HAP-1 (cell line): ENCODE results near the gene SMIM30.
A peak's percentile ranks its signal among the peaks of the same experiment; 100 is the strongest.
"Not testable (repeated sequence)": the region's sequence is repeated elsewhere in the genome, so short reads cannot be mapped to it uniquely, and the experiment has no call there.

Experiments used
- DNase-seq, 2 experiments: peaks; one replicate each; pipeline ENCODE4 v3.0.0-alpha.2; 2016 to 2020; ENCODE audit warnings: low spot score in 2 of 2
- H3K27me3 ChIP-seq: fragments of 250-450 bp; sonication (Bioruptor Pico); 2 replicates; pipeline ENCODE4 v1.5.1; 2020; ENCODE audit warnings: low read depth, mild to moderate bottlenecking, moderate library complexity
- H3K36me3 ChIP-seq: fragments of 250-450 bp; sonication (Bioruptor Pico); replicated peaks from 2 replicates; pipeline ENCODE4 v1.5.1; 2020; ENCODE audit warnings: mild to moderate bottlenecking
- H3K4me1 ChIP-seq: fragments of 250-450 bp; sonication (Bioruptor Pico); 2 replicates; pipeline ENCODE4 v1.5.1; 2020; ENCODE audit warnings: mild to moderate bottlenecking
- H3K4me3 ChIP-seq: fragments of 250-450 bp; sonication (Bioruptor Pico); 2 replicates; pipeline ENCODE4 v1.5.1; 2020; ENCODE audit warnings: mild to moderate bottlenecking, moderate library complexity
- H3K9me3 ChIP-seq: fragments of 250-450 bp; sonication (Bioruptor Pico); 2 replicates; pipeline ENCODE4 v1.5.1; 2020; ENCODE audit warnings: mild to moderate bottlenecking, moderate library complexity
- in situ Hi-C: fragments of 300-500 bp; cut with MboI; formaldehyde crosslinking; loops from 3 replicates; pipeline ENCODE4 v1.14.3; 2020; ENCODE audit warnings: low sequenced_read_pairs, inconsistent platforms, mixed read lengths

Gene SMIM30

GRCh38 chr7:113131367-113131766, 13.0 kb upstream of the SMIM30 start:
- Histone ChIP-seq H3K9me3 (no peaks in the 10 kb centered on the region), H3K4me1 (no peaks in the 10 kb centered on the region), H3K36me3 (no peaks in the 10 kb centered on the region), H3K27me3 (no peaks in the 10 kb centered on the region), H3K4me3 (no peak overlapping the region)
- DNase-seq: no peak
- in situ Hi-C loops: no loop called here

- DNase-seq: no peak
- Histone ChIP-seq H3K4me3 (no peak overlapping the region), H3K36me3 (no peaks in the 10 kb centered on the region), H3K4me1 (no peaks in the 10 kb centered on the region), H3K9me3 (no peaks in the 10 kb centered on the region), H3K27me3 (no peaks in the 10 kb centered on the region)
- in situ Hi-C loops: no loop called here
Observed at GRCh38 chr7:113128031-113128430, 9.7 kb upstream of the SMIM30 start.

GRCh38 chr7:113125728-113126127, 7.4 kb upstream of the SMIM30 start:
- H3K4me1 ChIP-seq: no peaks in the 10 kb centered on the region
- no peak overlapping the region for H3K4me3 ChIP-seq
- no peaks in the 10 kb centered on the region for H3K9me3 ChIP-seq
- H3K36me3 ChIP-seq: no peaks in the 10 kb centered on the region
- in situ Hi-C loops: no loop called here
- no peaks in the 10 kb centered on the region for H3K27me3 ChIP-seq
- no peak for DNase-seq

- no peaks in the 10 kb centered on the region; the same call in 1 of the 2 replicates for H3K4me1 ChIP-seq
- H3K27me3 ChIP-seq: no peaks in the 10 kb centered on the region
- H3K36me3 ChIP-seq: peaks cover 1% of the 10 kb centered on the region
- in situ Hi-C loops: no loop called here
- H3K4me3 ChIP-seq: no peak overlapping the region
- H3K9me3 ChIP-seq: no peaks in the 10 kb centered on the region
- no peak for DNase-seq
Observed at GRCh38 chr7:113122744-113123143, 4.4 kb upstream of the SMIM30 start.

- peaks cover 11% of the 10 kb centered on the region for H3K36me3 ChIP-seq
- H3K4me3 ChIP-seq: no peak overlapping the region
- peaks cover 4% of the 10 kb centered on the region; the same call in 1 of the 2 replicates for H3K4me1 ChIP-seq
- no peak for DNase-seq
- in situ Hi-C loops: no loop called here
- no peaks in the 10 kb centered on the region for H3K27me3 ChIP-seq
- no peaks in the 10 kb centered on the region for H3K9me3 ChIP-seq
Observed at GRCh38 chr7:113120647-113121046, 2.3 kb upstream of the SMIM30 start.

- H3K36me3 ChIP-seq: peaks cover 11% of the 10 kb centered on the region
- H3K9me3 ChIP-seq: no peaks in the 10 kb centered on the region
- no peaks in the 10 kb centered on the region for H3K27me3 ChIP-seq
- no peak for DNase-seq
- peaks cover 4% of the 10 kb centered on the region; the same call in 1 of the 2 replicates for H3K4me1 ChIP-seq
- no peak overlapping the region for H3K4me3 ChIP-seq
- in situ Hi-C loops: no loop called here
Observed at GRCh38 chr7:113119429-113119828, 1.1 kb upstream of the SMIM30 start.

- in situ Hi-C loops, H3K27me3 ChIP-seq, H3K4me1 ChIP-seq, H3K9me3 ChIP-seq, DNase-seq: not testable (repeated sequence)
- peak overlapping the region; percentile 61 for H3K4me3 ChIP-seq
- H3K36me3 ChIP-seq: peaks cover 11% of the 10 kb centered on the region
Observed at GRCh38 chr7:113117374-113117774, 980 bp downstream of the SMIM30 start.

- Histone ChIP-seq H3K9me3 (no peaks in the 10 kb centered on the region), H3K27me3 (no peaks in the 10 kb centered on the region), H3K4me3 (no peak overlapping the region), H3K4me1 (peaks cover 4% of the 10 kb centered on the region; the same call in 1 of the 2 replicates), H3K36me3 (peaks cover 11% of the 10 kb centered on the region)
- in situ Hi-C loops: no loop called here
- no peak for DNase-seq
Observed at GRCh38 chr7:113113912-113114311, 4.4 kb downstream of the SMIM30 start.

GRCh38 chr7:113109718-113110117, 8.6 kb downstream of the SMIM30 start:
- no peaks in the 10 kb centered on the region for H3K4me1 ChIP-seq
- no peaks in the 10 kb centered on the region for H3K9me3 ChIP-seq
- H3K4me3 ChIP-seq: no peak overlapping the region
- no peak for DNase-seq
- no peaks in the 10 kb centered on the region for H3K36me3 ChIP-seq
- in situ Hi-C loops: no loop called here
- no peaks in the 10 kb centered on the region for H3K27me3 ChIP-seq

- Histone ChIP-seq H3K9me3 (no peaks in the 10 kb centered on the region), H3K27me3 (peaks cover 4% of the 10 kb centered on the region; the same call in 1 of the 2 replicates), H3K4me3 (no peak overlapping the region), H3K36me3 (no peaks in the 10 kb centered on the region), H3K4me1 (no peaks in the 10 kb centered on the region)
- no peak for DNase-seq
- in situ Hi-C loops: no loop called here
Observed at GRCh38 chr7:113100121-113100603, 18.2 kb downstream of the SMIM30 start.

GRCh38 chr7:113099284-113099919, 19.0 kb downstream of the SMIM30 start:
- Histone ChIP-seq H3K27me3 (peaks cover 4% of the 10 kb centered on the region; the same call in 1 of the 2 replicates), H3K4me1 (no peaks in the 10 kb centered on the region), H3K9me3 (no peaks in the 10 kb centered on the region), H3K4me3 (no peak overlapping the region), H3K36me3 (no peaks in the 10 kb centered on the region)
- no peak for DNase-seq
- in situ Hi-C loops: no loop called here

- no peaks in the 10 kb centered on the region for H3K27me3 ChIP-seq
- no peaks in the 10 kb centered on the region for H3K36me3 ChIP-seq
- H3K4me3 ChIP-seq: no peak overlapping the region
- in situ Hi-C loops: no loop called here
- H3K9me3 ChIP-seq: no peaks in the 10 kb centered on the region
- no peaks in the 10 kb centered on the region for H3K4me1 ChIP-seq
- DNase-seq: no peak
Observed at GRCh38 chr7:113094517-113095249, 23.7 kb downstream of the SMIM30 start.

- Histone ChIP-seq H3K4me1 (no peaks in the 10 kb centered on the region), H3K36me3 (no peaks in the 10 kb centered on the region), H3K9me3 (no peaks in the 10 kb centered on the region), H3K27me3 (no peaks in the 10 kb centered on the region), H3K4me3 (no peak overlapping the region)
- in situ Hi-C loops: no loop called here
- no peak for DNase-seq
Observed at GRCh38 chr7:113093561-113093960, 24.8 kb downstream of the SMIM30 start.

GRCh38 chr7:113092762-113093161, 25.6 kb downstream of the SMIM30 start:
- Histone ChIP-seq H3K27me3 (no peaks in the 10 kb centered on the region), H3K9me3 (no peaks in the 10 kb centered on the region), H3K4me1 (no peaks in the 10 kb centered on the region), H3K36me3 (no peaks in the 10 kb centered on the region), H3K4me3 (no peak overlapping the region)
- in situ Hi-C loops: no loop called here
- no peak for DNase-seq
